ENCODE data around the gene TUBGCP3. TPM values are rescaled to one million over a fixed set of nuclear protein-coding genes. Genes with fewer than 3 reads are reported as not detected.

The TUBGCP3 gene
- total and polyA plus RNA-seq, 9 of the 15 experiments (the other 6 are each of a cell fraction or from before 2014, with no cell fraction given), result 3.0 to 24.8 (median 15.2) TPM

- TF ChIP-seq, protein P1, sequence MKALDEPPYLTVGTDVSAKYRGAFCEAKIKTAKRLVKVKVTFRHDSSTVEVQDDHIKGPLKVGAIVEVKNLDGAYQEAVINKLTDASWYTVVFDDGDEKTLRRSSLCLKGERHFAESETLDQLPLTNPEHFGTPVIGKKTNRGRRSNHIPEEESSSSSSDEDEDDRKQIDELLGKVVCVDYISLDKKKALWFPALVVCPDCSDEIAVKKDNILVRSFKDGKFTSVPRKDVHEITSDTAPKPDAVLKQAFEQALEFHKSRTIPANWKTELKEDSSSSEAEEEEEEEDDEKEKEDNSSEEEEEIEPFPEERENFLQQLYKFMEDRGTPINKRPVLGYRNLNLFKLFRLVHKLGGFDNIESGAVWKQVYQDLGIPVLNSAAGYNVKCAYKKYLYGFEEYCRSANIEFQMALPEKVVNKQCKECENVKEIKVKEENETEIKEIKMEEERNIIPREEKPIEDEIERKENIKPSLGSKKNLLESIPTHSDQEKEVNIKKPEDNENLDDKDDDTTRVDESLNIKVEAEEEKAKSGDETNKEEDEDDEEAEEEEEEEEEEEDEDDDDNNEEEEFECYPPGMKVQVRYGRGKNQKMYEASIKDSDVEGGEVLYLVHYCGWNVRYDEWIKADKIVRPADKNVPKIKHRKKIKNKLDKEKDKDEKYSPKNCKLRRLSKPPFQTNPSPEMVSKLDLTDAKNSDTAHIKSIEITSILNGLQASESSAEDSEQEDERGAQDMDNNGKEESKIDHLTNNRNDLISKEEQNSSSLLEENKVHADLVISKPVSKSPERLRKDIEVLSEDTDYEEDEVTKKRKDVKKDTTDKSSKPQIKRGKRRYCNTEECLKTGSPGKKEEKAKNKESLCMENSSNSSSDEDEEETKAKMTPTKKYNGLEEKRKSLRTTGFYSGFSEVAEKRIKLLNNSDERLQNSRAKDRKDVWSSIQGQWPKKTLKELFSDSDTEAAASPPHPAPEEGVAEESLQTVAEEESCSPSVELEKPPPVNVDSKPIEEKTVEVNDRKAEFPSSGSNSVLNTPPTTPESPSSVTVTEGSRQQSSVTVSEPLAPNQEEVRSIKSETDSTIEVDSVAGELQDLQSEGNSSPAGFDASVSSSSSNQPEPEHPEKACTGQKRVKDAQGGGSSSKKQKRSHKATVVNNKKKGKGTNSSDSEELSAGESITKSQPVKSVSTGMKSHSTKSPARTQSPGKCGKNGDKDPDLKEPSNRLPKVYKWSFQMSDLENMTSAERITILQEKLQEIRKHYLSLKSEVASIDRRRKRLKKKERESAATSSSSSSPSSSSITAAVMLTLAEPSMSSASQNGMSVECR (CRISPR knock-in tag; IDR thresholded peaks at IDR 0.05), result no peak
- TF ChIP-seq CCNT2 (IDR thresholded peaks at IDR 0.05; ENCODE audit: borderline replicate concordance, extremely low read depth, insufficient read length, low read depth, low read length) (no peak), GMEB1 (CRISPR knock-in tag; IDR thresholded peaks at IDR 0.05) (no peak), ATF2 (CRISPR knock-in tag; IDR thresholded peaks at IDR 0.05) (no peak), CUX1 (CRISPR knock-in tag; IDR thresholded peaks at IDR 0.05) (no peak), ZNF263 (CRISPR knock-in tag; IDR thresholded peaks at IDR 0.05; ENCODE audit: borderline replicate concordance) (no peak)
These were observed 106.5 kb downstream of the TUBGCP3 start (continued) for GRCh38 chr13:112481458-112481857.
